H9 (cell line): ENCODE results near the gene VASN. TPM values are rescaled to one million over a fixed set of nuclear protein-coding genes. Genes with fewer than 3 reads are reported as not detected.

ENCODE experiments used
- DNase-seq: peaks from one replicate; pipeline ENCODE4 v3.0.0-alpha.2; 2017
- H2AFZ ChIP-seq: one replicate; pipeline ENCODE4 v1.6.1; 2013; ENCODE audit warnings: mild to moderate bottlenecking, low read length, control low read depth, moderate library complexity
- H2AK5ac ChIP-seq: 2 replicates; pipeline ENCODE4 v1.6.1; 2013; ENCODE audit warnings: low read length, control low read depth, mixed read lengths; ENCODE audit not compliant: insufficient read length
- H2BK120ac ChIP-seq: one replicate; pipeline ENCODE4 v1.6.1; 2013; ENCODE audit warnings: low read depth, mild to moderate bottlenecking, low read length, control low read depth, inconsistent platforms; ENCODE audit not compliant: poor library complexity, severe bottlenecking
- H2BK12ac ChIP-seq: 2 replicates; pipeline ENCODE4 v1.6.1; 2013; ENCODE audit warnings: low read length, control low read depth, mixed read lengths, low read depth; ENCODE audit not compliant: insufficient read length
- H2BK15ac ChIP-seq: 2 replicates; pipeline ENCODE4 v1.6.1; 2013; ENCODE audit warnings: low read depth, low read length, control low read depth
- H2BK20ac ChIP-seq: one replicate; pipeline ENCODE4 v1.6.1; 2013; ENCODE audit warnings: low read depth, mild to moderate bottlenecking, low read length, control low read depth, inconsistent platforms; ENCODE audit not compliant: poor library complexity, severe bottlenecking
- H2BK5ac ChIP-seq: 2 replicates; pipeline ENCODE4 v1.6.1; 2013; ENCODE audit warnings: low read length, control low read depth, mixed read lengths; ENCODE audit not compliant: insufficient read length
- H3K14ac ChIP-seq: 2 replicates; pipeline ENCODE4 v1.6.1; 2013; ENCODE audit warnings: low read length, control low read depth; ENCODE audit not compliant: insufficient read depth
- H3K18ac ChIP-seq: 2 replicates; pipeline ENCODE4 v1.6.1; 2013; ENCODE audit warnings: low read depth, mild to moderate bottlenecking, mixed read lengths, low read length, control low read depth; ENCODE audit not compliant: insufficient read length
- H3K23ac ChIP-seq: 2 replicates; pipeline ENCODE4 v1.6.1; 2013; ENCODE audit warnings: low read length, control low read depth, mixed read lengths, low read depth; ENCODE audit not compliant: insufficient read length
- H3K23me2 ChIP-seq: 2 replicates; pipeline ENCODE4 v1.6.1; 2013; ENCODE audit warnings: low read depth, mild to moderate bottlenecking, mixed read lengths, low read length, control low read depth; ENCODE audit not compliant: insufficient read length, poor library complexity, severe bottlenecking
- H3K27ac ChIP-seq: 2 replicates; pipeline ENCODE4 v1.5.1; 2013; ENCODE audit warnings: low read length, control low read depth, mixed read lengths, low read depth; ENCODE audit not compliant: insufficient read length
- H3K27me3 ChIP-seq: 2 replicates; pipeline ENCODE4 v1.6.1; 2013; ENCODE audit warnings: low read length, control low read depth, inconsistent platforms; ENCODE audit not compliant: insufficient read depth
- H3K4ac ChIP-seq: 2 replicates; pipeline ENCODE4 v1.6.1; 2013; ENCODE audit warnings: low read depth, mild to moderate bottlenecking, control low read depth, inconsistent platforms, low read length, moderate library complexity
- H3K4me1 ChIP-seq: 2 replicates; pipeline ENCODE4 v1.6.1; 2013; ENCODE audit warnings: low read length, control low read depth, inconsistent platforms; ENCODE audit not compliant: insufficient read depth
- H3K4me2 ChIP-seq: 2 replicates; pipeline ENCODE4 v1.6.1; 2013; ENCODE audit warnings: low read length, control low read depth, mixed read lengths; ENCODE audit not compliant: insufficient read length, insufficient read depth
- H3K56ac ChIP-seq: 2 replicates; pipeline ENCODE4 v1.6.1; 2013; ENCODE audit warnings: low read depth, mild to moderate bottlenecking, mixed read lengths, low read length, control low read depth; ENCODE audit not compliant: insufficient read length
- H3K79me1 ChIP-seq: 2 replicates; pipeline ENCODE4 v1.6.1; 2013; ENCODE audit warnings: low read depth, mild to moderate bottlenecking, moderate library complexity, low read length, control low read depth, inconsistent platforms; ENCODE audit not compliant: insufficient read depth, poor library complexity, severe bottlenecking
- H3K79me2 ChIP-seq: 2 replicates; pipeline ENCODE4 v1.6.1; 2013; ENCODE audit warnings: low read length, control low read depth, inconsistent platforms; ENCODE audit not compliant: insufficient read depth
- H3K9ac ChIP-seq: 2 replicates; pipeline ENCODE4 v1.6.1; 2013; ENCODE audit warnings: low read length, control low read depth, mixed read lengths; ENCODE audit not compliant: insufficient read length; ENCODE audit errors: extremely low read depth
- H3K9me3 ChIP-seq: one replicate; pipeline ENCODE4 v1.6.1; 2013; ENCODE audit warnings: low read depth, low read length, inconsistent platforms; ENCODE audit not compliant: control insufficient read depth
- H3T11ph ChIP-seq: one replicate; pipeline ENCODE4 v1.6.1; 2013; ENCODE audit warnings: mild to moderate bottlenecking, low read length, control low read depth, inconsistent platforms
- H4K20me1 ChIP-seq: one replicate; pipeline ENCODE4 v1.6.1; 2013; ENCODE audit not compliant: control insufficient read depth, insufficient read length, insufficient read depth
- H4K5ac ChIP-seq: 2 replicates; pipeline ENCODE4 v1.6.1; 2013; ENCODE audit warnings: low read depth, mild to moderate bottlenecking, mixed read lengths, low read length, control low read depth; ENCODE audit not compliant: insufficient read length
- H4K8ac ChIP-seq: replicated peaks from 2 replicates; pipeline ENCODE4 v1.6.1; 2013; ENCODE audit warnings: low read length, control low read depth, mixed read lengths, low read depth; ENCODE audit not compliant: insufficient read length
- H4K91ac ChIP-seq: 2 replicates; pipeline ENCODE4 v1.6.1; 2013; ENCODE audit warnings: low read depth, mild to moderate bottlenecking, moderate library complexity, mixed read lengths, low read length, control low read depth; ENCODE audit not compliant: insufficient read length
- H3K27ac Mint-ChIP-seq, 3 experiments: 2 replicates in 2 of 3; 3 replicates in 1 of 3; pipeline ENCODE4 v1.8.0; 2020 to 2021; ENCODE audit warnings: mixed read lengths in 3 of 3, mild to moderate bottlenecking in 1 of 3, moderate library complexity in 1 of 3
- H3K27me3 Mint-ChIP-seq: 2 replicates; pipeline ENCODE4 v1.8.0; 2021; ENCODE audit warnings: low read depth, mild to moderate bottlenecking, moderate library complexity, mixed read lengths
- H3K36me3 Mint-ChIP-seq, 3 experiments: 2 replicates in 2 of 3; 3 replicates in 1 of 3; pipeline ENCODE4 v1.8.0; 2020 to 2021; ENCODE audit warnings: low read depth in 3 of 3, mixed read lengths in 3 of 3; ENCODE audit not compliant: insufficient read depth in 1 of 3
- H3K4me1 Mint-ChIP-seq, 2 experiments: 2 replicates each; pipeline ENCODE4 v1.8.0; 2020; ENCODE audit warnings: mixed read lengths in 2 of 2
- H3K4me3 Mint-ChIP-seq, 2 experiments: 2 replicates in 1 of 2; 3 replicates in 1 of 2; pipeline ENCODE4 v1.8.0; 2020 to 2021; ENCODE audit warnings: mild to moderate bottlenecking in 2 of 2, mixed read lengths in 2 of 2, moderate library complexity in 1 of 2
- H3K9me3 Mint-ChIP-seq, 2 experiments: 2 replicates in 1 of 2; 3 replicates in 1 of 2; pipeline ENCODE4 v1.8.0; 2020; ENCODE audit warnings: mild to moderate bottlenecking in 2 of 2, mixed read lengths in 2 of 2, moderate library complexity in 1 of 2
- WGBS: extraction: QIAGEN DNeasy Blood & Tissue Kit; methylation state at CpG from one replicate; pipeline ENCODE4 v1.1.7; 2013; ENCODE audit warnings: missing lambda C conversion rate, low lambda C conversion rate, mixed read lengths; ENCODE audit not compliant: insufficient read length; ENCODE audit errors: extremely low coverage; 5-methylcytosine and 5-hydroxymethylcytosine counted together
- total RNA-seq: library from RNA; stranded (reverse); gene quantifications from 2 replicates; pipeline ENCODE4 v1.2.1, GENCODE V29; 2021
- TF ChIP-seq, protein P1 (sequence below): fragments of 200-600 bp; sonication (generic); conservative IDR thresholded peaks from 3 replicates; pipeline ENCODE4 v1.8.0; 2021; ENCODE audit warnings: antibody characterized with exemption, mild to moderate bottlenecking

The VASN gene
- total RNA-seq, 1 experiment from 2014 or later = 11.0 TPM

- H3K27ac Mint-ChIP-seq = peak overlapping the region in 1 of 3 experiments; percentile 39; a peak in 1 of 7 replicates
- Histone ChIP-seq H3K56ac (no peak overlapping the region), H3T11ph (no peak overlapping the region), H3K27ac (no peak overlapping the region), H3K79me2 (no peaks in the 10 kb centered on the region), H3K4me2 (no peak overlapping the region), H3K18ac (no peak overlapping the region), H4K20me1 (no peaks in the 10 kb centered on the region), H3K27me3 (no peaks in the 10 kb centered on the region), H2BK12ac (no peak overlapping the region), H3K14ac (no peak overlapping the region), H2BK5ac (no peak overlapping the region), H3K4ac (no peak overlapping the region), H2BK15ac (no peak overlapping the region), H3K23ac (no peak overlapping the region), H2AK5ac (no peak overlapping the region), H4K8ac (no peak overlapping the region), H3K23me2 (no peaks in the 10 kb centered on the region), H3K9me3 (no peaks in the 10 kb centered on the region), H2AFZ (no peak overlapping the region), H2BK20ac (no peak overlapping the region), H4K91ac (no peak overlapping the region), H4K5ac (no peak overlapping the region), H3K4me1 (no peaks in the 10 kb centered on the region; the same call in 1 of the 2 replicates), H2BK120ac (no peak overlapping the region), H3K79me1 (no peaks in the 10 kb centered on the region), H3K9ac (no peak overlapping the region)
- WGBS = no CpG with 5 or more reads among the region's 10 CpGs
- H3K4me3 Mint-ChIP-seq = no peak overlapping the region
- TF ChIP-seq, protein P1, sequence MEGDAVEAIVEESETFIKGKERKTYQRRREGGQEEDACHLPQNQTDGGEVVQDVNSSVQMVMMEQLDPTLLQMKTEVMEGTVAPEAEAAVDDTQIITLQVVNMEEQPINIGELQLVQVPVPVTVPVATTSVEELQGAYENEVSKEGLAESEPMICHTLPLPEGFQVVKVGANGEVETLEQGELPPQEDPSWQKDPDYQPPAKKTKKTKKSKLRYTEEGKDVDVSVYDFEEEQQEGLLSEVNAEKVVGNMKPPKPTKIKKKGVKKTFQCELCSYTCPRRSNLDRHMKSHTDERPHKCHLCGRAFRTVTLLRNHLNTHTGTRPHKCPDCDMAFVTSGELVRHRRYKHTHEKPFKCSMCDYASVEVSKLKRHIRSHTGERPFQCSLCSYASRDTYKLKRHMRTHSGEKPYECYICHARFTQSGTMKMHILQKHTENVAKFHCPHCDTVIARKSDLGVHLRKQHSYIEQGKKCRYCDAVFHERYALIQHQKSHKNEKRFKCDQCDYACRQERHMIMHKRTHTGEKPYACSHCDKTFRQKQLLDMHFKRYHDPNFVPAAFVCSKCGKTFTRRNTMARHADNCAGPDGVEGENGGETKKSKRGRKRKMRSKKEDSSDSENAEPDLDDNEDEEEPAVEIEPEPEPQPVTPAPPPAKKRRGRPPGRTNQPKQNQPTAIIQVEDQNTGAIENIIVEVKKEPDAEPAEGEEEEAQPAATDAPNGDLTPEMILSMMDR = no peak
- no peak for DNase-seq
- peaks cover 0 to 6% (median 2%) of the 10 kb centered on the region in 3 experiments; a peak in 4 of 7 replicates for H3K36me3 Mint-ChIP-seq
- H3K27me3 Mint-ChIP-seq = no peaks in the 10 kb centered on the region
- no peaks in the 10 kb centered on the region for H3K9me3 Mint-ChIP-seq
- H3K4me1 Mint-ChIP-seq = peaks cover 28 to 33% of the 10 kb centered on the region in 2 experiments
Measured at GRCh38 chr16:4386951-4387565, 15.4 kb downstream of the VASN start.
